ENCODE measurements around the gene TSPOAP1.

Gene TSPOAP1

GRCh38 chr17:58276423-58276822 is 52.2 kb downstream of the TSPOAP1 start:
- DNase-seq = no peak

GRCh38 chr17:58275417-58275816 is 53.2 kb downstream of the TSPOAP1 start:
- no peak for DNase-seq

GRCh38 chr17:58273453-58274104 is 55.0 kb downstream of the TSPOAP1 start:
- no peak for DNase-seq

- no peak for DNase-seq
Observed at GRCh38 chr17:58272367-58273280, 56.0 kb downstream of the TSPOAP1 start.

GRCh38 chr17:58271216-58271931 is 57.2 kb downstream of the TSPOAP1 start:
- DNase-seq = no peak

GRCh38 chr17:58270476-58271215 is 57.9 kb downstream of the TSPOAP1 start:
- DNase-seq = no peak

- no peak for DNase-seq
Observed at GRCh38 chr17:58269557-58270291, 58.9 kb downstream of the TSPOAP1 start.

GRCh38 chr17:58268774-58269556 is 59.6 kb downstream of the TSPOAP1 start:
- no peak for DNase-seq

- no peak for DNase-seq
Observed at GRCh38 chr17:58268326-58268725, 60.3 kb downstream of the TSPOAP1 start.

- DNase-seq = no peak
Observed at GRCh38 chr17:58267347-58268324, 61.0 kb downstream of the TSPOAP1 start.

- DNase-seq = no peak
Observed at GRCh38 chr17:58265902-58266875, 62.4 kb downstream of the TSPOAP1 start.

- DNase-seq = no peak
Observed at GRCh38 chr17:58265271-58265670, 63.3 kb downstream of the TSPOAP1 start.

GRCh38 chr17:58264407-58265103 is 64.0 kb downstream of the TSPOAP1 start:
- no peak for DNase-seq

GRCh38 chr17:58263773-58264172 is 64.8 kb downstream of the TSPOAP1 start:
- no peak for DNase-seq

GRCh38 chr17:58262149-58262548 is 66.4 kb downstream of the TSPOAP1 start:
- no peak for DNase-seq

- DNase-seq = no peak
Observed at GRCh38 chr17:58254803-58255202, 73.8 kb downstream of the TSPOAP1 start.

GRCh38 chr17:58253082-58253481 is 75.5 kb downstream of the TSPOAP1 start:
- no peak for DNase-seq

GRCh38 chr17:58252141-58252540 is 76.5 kb downstream of the TSPOAP1 start:
- no peak for DNase-seq
